ENCODE measurements around the gene IAPP.
"Not testable (repeated sequence)": the region's sequence is repeated elsewhere in the genome, so short reads cannot be mapped to it uniquely, and the experiment has no call there.

The IAPP gene

DNA sequence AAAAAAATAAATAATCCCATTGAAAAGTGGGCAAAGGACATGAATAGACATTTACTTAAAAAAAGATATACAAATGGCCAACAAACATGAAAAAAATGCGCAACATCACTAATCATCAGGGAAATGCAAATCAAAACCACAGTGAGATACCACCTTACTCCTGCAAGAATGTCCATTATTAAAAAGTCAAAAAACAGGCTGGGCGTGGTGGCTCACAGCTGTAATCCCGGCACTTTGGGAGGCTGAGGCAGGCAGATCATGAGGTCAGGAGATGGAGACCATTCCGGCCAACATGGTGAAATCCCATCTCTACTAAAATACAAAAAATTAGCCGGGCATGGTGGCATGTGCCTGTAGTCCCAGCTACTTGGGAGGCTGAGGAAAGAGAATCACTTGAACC is 8.6 kb downstream of the IAPP start:
- not testable (repeated sequence) for DNase-seq

DNA sequence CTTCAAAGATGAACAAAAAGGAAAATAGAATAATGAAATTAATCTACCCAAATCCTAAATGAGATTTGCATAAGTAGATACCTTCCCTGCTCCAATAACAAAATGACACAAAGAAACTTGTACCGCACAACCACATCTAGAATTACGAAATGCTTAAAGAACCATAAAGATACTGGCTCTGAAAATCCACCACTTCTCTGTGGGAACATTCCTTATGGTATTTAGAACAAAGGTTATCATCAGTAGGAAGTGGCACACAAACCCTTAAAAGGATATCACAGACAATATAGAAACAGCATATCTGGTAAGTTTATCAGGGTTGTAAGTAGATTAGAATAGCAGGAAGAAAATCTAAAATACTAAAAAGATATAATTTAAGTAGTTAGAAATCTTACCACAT is 11.6 kb downstream of the IAPP start:
- no peak for DNase-seq

DNA sequence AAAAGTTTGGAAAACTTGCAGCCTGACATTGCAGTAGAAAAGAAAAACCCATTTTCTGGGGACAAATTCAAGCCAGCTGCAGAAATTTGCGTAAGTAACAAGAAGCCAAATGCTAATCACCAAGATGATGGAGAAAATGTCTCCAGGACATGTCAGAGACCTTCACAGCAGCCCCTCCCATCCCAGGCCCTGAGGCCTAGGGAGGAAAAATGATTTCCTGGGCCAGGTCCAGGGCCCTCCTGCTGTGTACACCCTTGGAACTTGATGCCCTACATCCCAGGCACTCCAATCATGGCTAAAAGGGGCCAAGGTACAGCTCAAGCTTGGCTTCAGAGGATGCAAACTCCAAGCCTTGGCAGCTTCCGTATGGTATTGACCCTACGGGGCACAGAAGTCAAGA is 14.5 kb downstream of the IAPP start:
- DNase-seq: no peak

DNA sequence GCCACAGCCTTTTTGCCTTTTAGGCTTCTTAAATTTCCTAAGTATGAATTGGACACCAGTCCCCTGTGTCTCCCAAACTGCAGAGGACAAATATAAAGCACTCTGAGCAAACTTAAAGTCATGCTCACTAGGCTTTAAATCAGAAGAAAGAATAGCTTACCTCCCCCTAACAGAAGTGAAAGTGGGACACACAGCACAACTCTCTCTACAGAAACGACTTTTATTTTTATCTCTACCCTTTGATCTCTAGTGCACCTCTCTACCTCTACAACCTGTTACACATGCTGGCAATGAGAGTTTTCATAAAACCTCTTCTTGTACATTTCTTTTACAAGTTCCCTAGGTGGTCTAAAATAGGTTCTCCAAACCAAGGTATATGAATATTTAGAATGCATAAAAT is 19.7 kb downstream of the IAPP start:
- no peak for DNase-seq

DNA sequence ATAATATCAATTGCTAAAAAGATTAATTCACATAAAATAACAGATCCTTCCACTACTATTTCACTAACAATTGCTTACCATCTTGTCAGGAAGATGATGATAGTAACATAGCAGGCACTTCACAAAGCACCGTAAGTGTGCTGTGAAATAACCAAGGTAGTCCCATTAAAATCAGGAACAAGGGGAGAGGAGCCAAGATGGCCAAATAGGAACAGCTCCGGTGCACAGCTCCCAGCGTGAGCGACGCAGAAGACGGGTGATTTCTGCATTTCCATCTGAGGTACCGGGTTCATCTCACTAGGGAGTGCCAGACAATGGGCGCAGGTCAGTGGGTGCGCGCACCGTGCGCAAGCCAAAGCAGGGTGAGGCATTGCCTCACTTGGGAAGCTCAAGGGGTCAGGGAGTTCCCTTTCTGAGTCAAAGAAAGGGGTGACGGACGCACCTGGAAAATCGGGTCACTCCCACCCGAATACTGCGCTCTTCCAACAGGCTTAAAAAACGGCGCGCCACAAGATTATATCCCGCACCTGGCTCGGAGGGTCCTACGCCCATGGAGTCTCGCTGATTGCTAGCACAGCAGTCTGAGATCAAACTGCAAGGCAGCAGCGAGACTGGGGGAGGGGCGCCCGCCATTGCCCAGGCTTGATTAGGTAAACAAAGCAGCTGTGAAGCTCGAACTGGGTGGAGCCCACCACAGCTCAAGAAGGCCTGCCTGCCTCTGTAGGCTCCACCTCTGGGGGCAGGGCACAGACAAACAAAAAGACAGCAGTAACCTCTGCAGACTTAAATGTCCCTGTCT is 22.3 kb downstream of the IAPP start:
- not testable (repeated sequence) for DNase-seq

DNA sequence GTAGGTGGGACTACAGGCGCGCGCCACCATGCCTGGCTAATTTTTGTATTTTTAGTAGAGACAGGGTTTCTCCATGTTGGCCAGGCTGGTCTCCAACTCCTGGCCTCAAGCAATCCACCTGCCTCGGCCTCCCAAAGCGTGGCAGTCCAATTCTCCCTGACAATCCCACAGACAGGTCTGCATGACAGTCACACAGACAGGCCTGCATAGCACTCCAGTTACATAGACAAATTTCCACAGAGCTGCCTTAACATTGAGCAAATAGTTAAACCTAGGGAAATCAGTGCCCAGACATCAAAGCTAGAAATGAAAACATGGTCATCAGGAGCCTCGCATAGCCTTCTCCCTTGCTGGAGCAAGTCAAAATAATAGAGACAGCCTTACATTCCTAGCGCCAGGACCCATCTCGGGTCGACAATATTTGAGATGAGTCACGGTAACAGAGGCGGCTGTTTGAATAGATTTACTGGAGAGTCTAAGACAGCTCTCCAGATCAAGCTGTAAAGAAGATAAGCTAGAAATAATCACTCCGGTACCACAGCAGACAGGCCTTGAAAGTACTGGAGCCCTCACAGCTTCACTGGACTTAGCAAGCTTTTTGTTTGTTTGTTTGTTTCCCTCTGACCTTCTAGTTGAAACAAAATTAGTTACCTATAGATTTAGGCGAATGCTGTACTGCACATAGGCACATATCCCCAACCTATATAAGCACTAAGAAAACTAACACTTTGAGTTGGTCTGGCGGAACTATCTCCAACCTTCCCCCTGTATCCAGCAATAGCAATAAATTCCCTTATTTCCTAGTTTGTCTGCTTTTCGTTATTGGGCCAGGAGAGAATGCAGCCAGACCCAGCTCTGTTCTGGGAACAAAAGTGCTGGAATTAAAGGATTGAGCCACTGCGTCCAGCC is 40.9 kb downstream of the IAPP start:
- DNase-seq: no peak

DNA sequence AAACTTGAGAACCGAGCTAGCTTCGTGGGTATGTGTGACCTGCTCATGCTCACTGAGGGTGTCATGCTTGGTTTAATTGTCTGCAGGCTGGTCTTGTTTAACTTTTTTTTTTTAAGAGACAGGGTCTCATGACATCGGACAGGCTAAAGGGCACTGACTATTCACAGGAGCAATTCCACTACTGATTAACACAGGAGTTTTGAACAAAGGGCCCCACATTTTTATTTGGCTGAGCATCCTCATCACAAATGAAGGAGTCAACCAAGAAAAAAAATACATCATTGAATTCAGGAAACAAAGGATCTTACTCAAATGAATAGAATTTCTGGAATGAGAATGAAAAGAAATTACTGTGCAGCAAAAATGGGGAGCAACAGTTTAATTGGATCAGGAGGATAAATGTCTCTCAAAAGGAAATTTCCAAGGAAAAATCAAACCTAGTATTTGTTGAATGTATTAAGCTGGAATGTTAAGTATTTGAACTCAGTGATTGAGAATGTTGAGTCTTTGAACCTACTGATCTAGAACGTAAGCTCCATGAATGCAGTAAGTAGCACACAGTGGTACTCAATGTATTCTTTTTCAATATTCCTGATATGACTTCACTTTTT is 43.9 kb downstream of the IAPP start:
- no peak for DNase-seq

DNA sequence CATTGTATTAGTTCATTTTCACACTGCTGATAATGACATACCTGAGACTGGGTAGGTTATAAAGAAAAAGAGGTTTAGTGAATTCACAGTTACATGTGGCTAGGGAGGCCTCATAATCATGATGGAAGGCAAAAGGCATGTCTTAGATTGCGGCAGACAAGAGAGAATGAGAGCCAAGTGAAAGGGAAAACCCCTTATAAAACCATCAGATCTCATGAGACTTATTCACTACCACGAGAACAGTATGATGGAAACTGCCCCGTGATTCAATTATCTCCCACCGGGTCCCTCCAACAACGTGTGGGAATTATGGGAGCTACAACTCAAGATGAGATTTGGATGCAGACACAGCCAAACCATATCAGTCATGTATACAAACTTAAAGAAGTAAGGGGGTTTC is 45.7 kb downstream of the IAPP start:
- not testable (repeated sequence) for DNase-seq

DNA sequence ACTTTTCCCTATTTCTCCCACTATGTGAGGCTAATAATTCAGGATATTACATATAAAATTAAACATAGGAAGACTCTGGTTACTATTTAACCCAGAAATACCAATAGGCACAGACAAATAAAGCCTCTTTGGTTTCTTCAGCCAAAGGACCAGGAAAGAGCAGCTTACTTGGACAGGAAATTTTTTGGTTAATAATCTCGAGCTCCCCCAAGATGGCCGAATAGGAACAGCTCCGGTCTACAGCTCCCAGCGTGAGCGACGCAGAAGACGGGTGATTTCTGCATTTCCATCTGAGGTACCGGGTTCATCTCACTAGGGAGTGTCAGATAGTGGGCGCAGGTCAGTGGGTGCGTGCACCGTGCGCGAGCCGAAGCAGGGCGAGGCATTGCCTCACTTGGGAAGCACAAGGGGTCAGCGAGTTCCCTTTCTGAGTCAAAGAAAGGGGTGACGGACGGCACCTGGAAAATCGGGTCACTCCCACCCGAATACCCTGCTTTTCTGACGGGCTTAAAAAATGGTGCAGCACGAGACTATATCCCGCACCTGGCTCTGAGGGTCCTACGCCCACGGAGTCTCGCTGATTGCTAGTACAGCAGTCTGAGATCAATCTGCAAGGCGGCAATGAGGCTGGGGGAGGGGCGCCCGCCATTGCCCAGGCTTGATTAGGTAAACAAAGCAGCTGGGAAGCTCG is 46.5 kb downstream of the IAPP start:
- DNase-seq: not testable (repeated sequence)

DNA sequence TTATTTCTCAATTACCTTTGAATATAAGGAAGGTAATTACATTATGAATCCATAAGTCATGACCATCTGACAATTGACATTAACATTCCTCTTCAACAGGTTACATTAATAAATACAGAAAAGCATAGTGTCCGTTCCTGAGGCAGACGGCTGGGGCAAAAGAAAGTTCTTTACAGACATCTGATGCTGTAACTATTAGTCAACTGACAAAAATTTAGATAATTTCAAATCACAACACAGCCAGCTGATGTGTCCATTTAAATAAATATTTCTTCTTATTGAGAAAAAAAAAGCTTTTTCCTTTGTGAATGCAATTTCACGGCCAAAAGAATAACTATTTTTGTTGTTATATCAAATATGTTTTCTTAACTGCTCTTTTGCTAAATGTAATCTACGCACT is 55.5 kb downstream of the IAPP start:
- no peak for DNase-seq

Measured in NCI-H446 (cell line).